ENCODE results near the gene PRKCD. TPM values are rescaled to one million over a fixed set of nuclear protein-coding genes. Genes with fewer than 3 reads are reported as not detected.

The PRKCD gene
- total and polyA plus RNA-seq, 9 of the 15 experiments (the other 6 are each of a cell fraction or from before 2014, with no cell fraction given), result 2.5 to 19.5 (median 6.1) TPM

DNA sequence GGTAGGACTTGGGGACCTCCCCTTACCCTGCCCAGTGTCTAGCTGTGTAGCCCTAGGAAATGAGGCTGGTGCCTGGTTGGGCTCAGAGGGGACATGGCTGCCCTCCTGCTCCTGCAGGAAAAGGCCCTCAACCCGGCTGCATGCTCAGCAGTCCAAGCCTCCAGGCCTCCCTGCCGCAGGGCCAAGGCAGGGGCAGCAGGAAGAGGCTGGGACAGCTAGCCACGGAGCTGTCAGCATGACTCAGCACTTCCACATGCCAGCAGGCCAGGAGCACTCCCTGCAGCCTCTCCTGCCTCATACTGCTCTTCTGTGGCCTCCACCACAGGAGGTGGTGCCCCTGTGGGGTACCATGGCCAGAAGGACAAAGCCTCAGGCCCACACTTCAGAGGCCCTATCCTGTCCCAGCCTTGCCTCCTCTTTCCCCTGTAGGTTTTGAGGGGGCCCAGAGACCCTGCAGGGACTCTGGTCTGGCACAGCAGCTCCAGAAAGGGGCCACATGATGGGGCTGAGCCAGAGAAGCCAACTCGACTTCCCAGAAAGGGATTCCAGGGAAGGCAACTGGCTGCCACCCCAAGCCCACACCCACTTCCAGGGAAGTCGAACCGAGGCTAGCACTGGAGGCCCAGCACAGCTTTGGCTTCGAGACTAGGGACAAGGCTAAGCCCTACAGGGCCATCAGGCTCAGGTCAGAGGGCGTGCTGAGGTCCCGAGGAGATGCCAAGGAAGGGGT is 75.3 kb downstream of the PRKCD start (continued):
- TF ChIP-seq ZBTB34 (CRISPR knock-in tag; IDR thresholded peaks at IDR 0.05) (no peak), KDM1A (IDR thresholded peaks at IDR 0.05) (no peak), ZNF212 (CRISPR knock-in tag; IDR thresholded peaks at IDR 0.05) (no peak), RFX1 (IDR thresholded peaks at IDR 0.05) (no peak), MBD1 (CRISPR knock-in tag; IDR thresholded peaks at IDR 0.05) (no peak), BDP1 (IDR thresholded peaks at IDR 0.05; ENCODE audit: insufficient read depth, insufficient read length) (no peak), BACH1 (tag; IDR thresholded peaks at IDR 0.05) (peak; percentile 97), MAFF (IDR thresholded peaks at IDR 0.05; ENCODE audit: low read length) (peak; percentile 89), ZNF239 (CRISPR knock-in tag; IDR thresholded peaks at IDR 0.05) (peak; percentile 68; the same call in 1 of the 2 replicates), E4F1 (CRISPR knock-in tag; IDR thresholded peaks at IDR 0.05; ENCODE audit: borderline replicate concordance) (0 out of 2 replicates have a peak, but pooled peaks have one; percentile 54), NFE2L1 (tag; IDR thresholded peaks at IDR 0.05; ENCODE audit: borderline replicate concordance, low read depth) (peak; percentile 87), SRSF1 (IDR thresholded peaks at IDR 0.05; ENCODE audit: low read depth, low read length) (no peak), PHF8 (IDR thresholded peaks at IDR 0.05; ENCODE audit: borderline replicate concordance, low read length) (no peak), CAMTA2 (CRISPR knock-in tag; conservative IDR thresholded peaks at IDR 0.05) (no peak), GABPB2 (CRISPR knock-in tag; conservative IDR thresholded peaks at IDR 0.05) (no peak), CHD4 (IDR thresholded peaks at IDR 0.05; ENCODE audit: insufficient read depth, insufficient replicate concordance, low read depth, low read length, poor library complexity, severe bottlenecking) (no peak), ATF1 (CRISPR knock-in tag; IDR thresholded peaks at IDR 0.05) (no peak), ATF1 (tag; IDR thresholded peaks at IDR 0.05) (peak; percentile 18; the same call in 1 of the 2 replicates), E2F3 (CRISPR knock-in tag; IDR thresholded peaks at IDR 0.05) (0 out of 2 replicates have a peak, but pooled peaks have one; percentile 32), ARID1B (IDR thresholded peaks at IDR 0.05) (0 out of 2 replicates have a peak, but pooled peaks have one; percentile 27), SMARCC2 (IDR thresholded peaks at IDR 0.05; ENCODE audit: low read depth) (no peak)
- TF ChIP-seq, protein P1, sequence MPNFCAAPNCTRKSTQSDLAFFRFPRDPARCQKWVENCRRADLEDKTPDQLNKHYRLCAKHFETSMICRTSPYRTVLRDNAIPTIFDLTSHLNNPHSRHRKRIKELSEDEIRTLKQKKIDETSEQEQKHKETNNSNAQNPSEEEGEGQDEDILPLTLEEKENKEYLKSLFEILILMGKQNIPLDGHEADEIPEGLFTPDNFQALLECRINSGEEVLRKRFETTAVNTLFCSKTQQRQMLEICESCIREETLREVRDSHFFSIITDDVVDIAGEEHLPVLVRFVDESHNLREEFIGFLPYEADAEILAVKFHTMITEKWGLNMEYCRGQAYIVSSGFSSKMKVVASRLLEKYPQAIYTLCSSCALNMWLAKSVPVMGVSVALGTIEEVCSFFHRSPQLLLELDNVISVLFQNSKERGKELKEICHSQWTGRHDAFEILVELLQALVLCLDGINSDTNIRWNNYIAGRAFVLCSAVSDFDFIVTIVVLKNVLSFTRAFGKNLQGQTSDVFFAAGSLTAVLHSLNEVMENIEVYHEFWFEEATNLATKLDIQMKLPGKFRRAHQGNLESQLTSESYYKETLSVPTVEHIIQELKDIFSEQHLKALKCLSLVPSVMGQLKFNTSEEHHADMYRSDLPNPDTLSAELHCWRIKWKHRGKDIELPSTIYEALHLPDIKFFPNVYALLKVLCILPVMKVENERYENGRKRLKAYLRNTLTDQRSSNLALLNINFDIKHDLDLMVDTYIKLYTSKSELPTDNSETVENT (CRISPR knock-in tag; IDR thresholded peaks at IDR 0.05), result no peak
